Testis (tissue), 3 donors: ENCODE measurements around the gene HOXC6. TPM values are rescaled to one million over a fixed set of nuclear protein-coding genes. Genes with fewer than 3 reads are reported as not detected.
A peak's percentile ranks its signal among the peaks of the same experiment; 100 is the strongest.
"Not testable (repeated sequence)": the region's sequence is repeated elsewhere in the genome, so short reads cannot be mapped to it uniquely, and the experiment has no call there.

Experiments used
- DNase-seq: peaks from one replicate; pipeline ENCODE4 v3.0.0-alpha.2; 2019
- H3K27ac ChIP-seq, 2 donors: fragments of 200-600 bp; sonication (generic); one replicate each; pipeline ENCODE4 v1.5.1; 2019
- H3K27me3 ChIP-seq: fragments of 200-600 bp; sonication (generic); one replicate; pipeline ENCODE4 v1.5.1; 2019
- H3K36me3 ChIP-seq: fragments of 200-600 bp; sonication (generic); one replicate; pipeline ENCODE4 v1.5.1; 2017; ENCODE audit warnings: low read depth; ENCODE audit errors: missing control alignments
- H3K4me1 ChIP-seq: fragments of 200-600 bp; sonication (generic); one replicate; pipeline ENCODE4 v1.5.1; 2019
- H3K4me3 ChIP-seq, 2 donors: fragments of 200-600 bp; sonication (generic); one replicate each; pipeline ENCODE4 v1.5.1; 2017 to 2019
- H3K9me3 ChIP-seq: fragments of 200-600 bp; sonication (generic); one replicate; pipeline ENCODE4 v1.5.1; 2017
- CTCF ChIP-seq, 3 experiments: fragments of 450-650 bp in 2 of 3; fragments of 200-600 bp in 1 of 3; sonication (generic) in 1 of 3; IDR thresholded peaks; one replicate each; pipeline ENCODE4 v1.5.1; 2016 to 2019; ENCODE audit warnings: antibody characterized with exemption in 3 of 3, mild to moderate bottlenecking in 2 of 3, moderate library complexity in 1 of 3
- POLR2A ChIP-seq: fragments of 450-650 bp; IDR thresholded peaks from one replicate; pipeline ENCODE4 v1.6.1; 2017; ENCODE audit warnings: antibody characterized with exemption, mild to moderate bottlenecking, moderate library complexity
- WGBS, 2 donors: methylation state at CpG; one replicate each; pipeline ENCODE4 v1.1.5; 2018; 5-methylcytosine and 5-hydroxymethylcytosine counted together
- intact Hi-C: fragments of 100-400 bp; cut with DNase I; formaldehyde crosslinking; loops from one replicate; pipeline ENCODE4 v1.15.1; 2023; ENCODE audit warnings: low total_unique reads
- polyA plus RNA-seq: library from polyadenylated mRNA; stranded (reverse); fragments of 350-450 nt; fragmentation: Illumina TruSeq; extraction: RNeasy Lipid Tissue Mini Kit (QIAGEN cat#74804); gene quantifications from one replicate; pipeline ENCODE4 v1.2.3, GENCODE V29; 2014; ENCODE audit warnings: low read depth, low replicate concordance; ENCODE audit not compliant: insufficient read depth
- total RNA-seq, 2 donors: library from RNA; depleted of rRNA; stranded (reverse); fragments of >200 nt; gene quantifications; one replicate each; pipeline ENCODE4 v1.2.3, GENCODE V29; 2016

Gene HOXC6
- total and polyA plus RNA-seq, 3 donors from 2014 or later = 1.9 to 5.4 (median 4.0) TPM

GRCh38 chr12:54039417-54040147, 11.3 kb downstream of the HOXC6 start:
- TF ChIP-seq POLR2A (no peak), CTCF (IDR thresholded peaks at IDR 0.05) (no peak)
- intact Hi-C loops = no loop called here
- Histone ChIP-seq H3K27me3 (no peaks in the 10 kb centered on the region), H3K27ac (peak overlapping the region in 1 of 2 donors; percentile 39), H3K36me3 (no peaks in the 10 kb centered on the region), H3K4me1 (peaks cover 4% of the 10 kb centered on the region), H3K9me3 (no peaks in the 10 kb centered on the region), H3K4me3 (peak overlapping the region in 1 of 2 donors; percentile 26)
- WGBS, 2 donors = 12 to 20% methylated on average over 16 of the region's 16 CpGs
- peak; percentile 69 for DNase-seq

- WGBS, 2 donors = 49 to 51% methylated on average over 4 of the region's 4 CpGs
- DNase-seq = peak; percentile 72
- peak overlapping the region in 1 of 2 donors; percentile 26 for H3K4me3 ChIP-seq
- peak overlapping the region in 1 of 2 donors; percentile 39 for H3K27ac ChIP-seq
- intact Hi-C loops = no loop called here
- no peaks in the 10 kb centered on the region for H3K36me3 ChIP-seq
- no peaks in the 10 kb centered on the region for H3K9me3 ChIP-seq
- H3K4me1 ChIP-seq = peaks cover 4% of the 10 kb centered on the region
- TF ChIP-seq CTCF (IDR thresholded peaks at IDR 0.05) = no peak
- no peaks in the 10 kb centered on the region for H3K27me3 ChIP-seq
Measured at GRCh38 chr12:54040148-54040494, 11.9 kb downstream of the HOXC6 start.

- intact Hi-C loops = no loop called here
- Histone ChIP-seq H3K36me3 (no peaks in the 10 kb centered on the region), H3K4me3 (peak overlapping the region in 1 of 2 donors; percentile 26), H3K27ac (no peak overlapping the region), H3K27me3 (no peaks in the 10 kb centered on the region), H3K9me3 (no peaks in the 10 kb centered on the region), H3K4me1 (peaks cover 4% of the 10 kb centered on the region)
- DNase-seq = no peak
- WGBS, 2 donors = 74 to 76% methylated on average over 3 of the region's 3 CpGs
- TF ChIP-seq CTCF (IDR thresholded peaks at IDR 0.05) = no peak
- no peak for TF ChIP-seq POLR2A
Measured at GRCh38 chr12:54040648-54041047, 12.4 kb downstream of the HOXC6 start.

- Histone ChIP-seq H3K4me3 (no peak overlapping the region), H3K27ac (no peak overlapping the region), H3K27me3 (no peaks in the 10 kb centered on the region), H3K36me3 (no peaks in the 10 kb centered on the region), H3K4me1 (peaks cover 4% of the 10 kb centered on the region), H3K9me3 (no peaks in the 10 kb centered on the region)
- intact Hi-C loops = no loop called here
- TF ChIP-seq CTCF (IDR thresholded peaks at IDR 0.05) = no peak
- TF ChIP-seq POLR2A = no peak
- 86 to 87% methylated on average over 2 of the region's 2 CpGs for WGBS, 2 donors
- DNase-seq = no peak
Measured at GRCh38 chr12:54041097-54041690, 13.0 kb downstream of the HOXC6 start.

GRCh38 chr12:54042033-54042432, 13.8 kb downstream of the HOXC6 start:
- H3K27ac ChIP-seq, DNase-seq, H3K36me3 ChIP-seq, intact Hi-C loops, H3K27me3 ChIP-seq, H3K9me3 ChIP-seq, H3K4me3 ChIP-seq, H3K4me1 ChIP-seq: not testable (repeated sequence)
- WGBS, 2 donors = 76 to 83% methylated on average over 6 of the region's 6 CpGs
